K562 (cell line): ENCODE results near the gene ZNF679.

ENCODE experiments used
- BMI1 ChIP-seq: fragments of 150-350 bp; IDR thresholded peaks from 2 replicates; pipeline ENCODE4 v1.6.1; 2014; ENCODE audit warnings: low read length
- CBX5 ChIP-seq: IDR thresholded peaks from 2 replicates; pipeline ENCODE4 v1.6.1; 2014; ENCODE audit warnings: low read depth, borderline replicate concordance
- CTCF ChIP-seq, 3 experiments: IDR thresholded peaks in 2 of 3; conservative IDR thresholded peaks in 1 of 3; 2 replicates each; pipeline ENCODE4 v1.5.1; 2011 to 2012; ENCODE audit warnings: low read length in 3 of 3, mild to moderate bottlenecking in 3 of 3, control low read depth in 2 of 3, improper control_type of control experiment in 1 of 3, inconsistent platforms in 1 of 3, low read depth in 1 of 3, mixed read lengths in 1 of 3, moderate library complexity in 1 of 3; ENCODE audit not compliant: insufficient read depth in 2 of 3
- MAFK ChIP-seq: IDR thresholded peaks from 2 replicates; pipeline ENCODE4 v1.6.1; 2011; ENCODE audit warnings: low read length, improper control_type of control experiment
- MYNN ChIP-seq, 2 experiments: sonication (generic); formaldehyde crosslinking in 1 of 2; IDR thresholded peaks; 2 replicates each; pipeline versions ENCODE4 v1.5.0 to v1.6.1; 2016 to 2020; ENCODE audit warnings: antibody characterized with exemption in 1 of 2, missing genetic modification reagents in 1 of 2
- NFYB ChIP-seq: IDR thresholded peaks from 2 replicates; pipeline ENCODE4 v1.6.1; 2011; ENCODE audit warnings: mild to moderate bottlenecking, moderate library complexity; ENCODE audit not compliant: insufficient read length; ENCODE audit errors: extremely low read depth
- RERE ChIP-seq: sonication (generic); formaldehyde crosslinking; IDR thresholded peaks from 2 replicates; pipeline ENCODE4 v1.8.0; 2023; ENCODE audit warnings: missing genetic modification reagents, mild to moderate bottlenecking, borderline replicate concordance
- STAT5B ChIP-seq: fragments of 250-450 bp; sonication (Bioruptor Pico); IDR thresholded peaks from 2 replicates; pipeline ENCODE4 v1.8.0; 2021; ENCODE audit warnings: mild to moderate bottlenecking, inconsistent platforms
- ZZZ3 ChIP-seq: fragments of 450-650 bp; IDR thresholded peaks from 2 replicates; pipeline ENCODE4 v1.6.1; 2016; ENCODE audit warnings: antibody characterized with exemption, mild to moderate bottlenecking, moderate library complexity
- TF ChIP-seq, protein P1 (sequence below): sonication (generic); formaldehyde crosslinking; IDR thresholded peaks from 2 replicates; pipeline ENCODE4 v1.9.0; 2022; ENCODE audit warnings: mild to moderate bottlenecking, missing genetic modification reagents

GRCh38 chr7:64183827-64184372, 44.4 kb upstream of the ZNF679 start:
- no peak for TF ChIP-seq NFYB
- TF ChIP-seq CBX5, result no peak
- TF ChIP-seq CTCF (IDR thresholded peaks at IDR 0.05 in 2 of 3, conservative IDR thresholded peaks at IDR 0.05 in 1 of 3; ENCODE audit: insufficient read depth in 2 of 3, low read depth in 1 of 3, low read length in 3 of 3), result no peak
- no peak for TF ChIP-seq MAFK
- no peak for TF ChIP-seq MYNN (IDR thresholded peaks at IDR 0.05)
- no peak for TF ChIP-seq MYNN (CRISPR knock-in tag; IDR thresholded peaks at IDR 0.05)
- TF ChIP-seq STAT5B (CRISPR knock-in tag), result no peak
- TF ChIP-seq RERE, result no peak
- TF ChIP-seq BMI1, result no peak
- TF ChIP-seq, protein P1, sequence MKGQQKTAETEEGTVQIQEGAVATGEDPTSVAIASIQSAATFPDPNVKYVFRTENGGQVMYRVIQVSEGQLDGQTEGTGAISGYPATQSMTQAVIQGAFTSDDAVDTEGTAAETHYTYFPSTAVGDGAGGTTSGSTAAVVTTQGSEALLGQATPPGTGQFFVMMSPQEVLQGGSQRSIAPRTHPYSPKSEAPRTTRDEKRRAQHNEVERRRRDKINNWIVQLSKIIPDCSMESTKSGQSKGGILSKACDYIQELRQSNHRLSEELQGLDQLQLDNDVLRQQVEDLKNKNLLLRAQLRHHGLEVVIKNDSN, result no peak
- TF ChIP-seq ZZZ3, result no peak
